Keratinocyte (primary cell): Measurements from ENCODE around the gene GLIS2. TPM values are rescaled to one million over a fixed set of nuclear protein-coding genes. Genes with fewer than 3 reads are reported as not detected.

Experiments used
- DNase-seq: peaks from one replicate; pipeline ENCODE4 v3.0.0-alpha.2; 2011; ENCODE audit warnings: low read depth, missing footprints, low spot score
- FAIRE-seq: peaks from 2 replicates; lab custom pipeline; 2011; peaks lifted over from hg19 to GRCh38; lab: Jason Lieb, UNC
- H2AFZ ChIP-seq: 2 replicates; pipeline ENCODE4 v1.6.0; 2012; ENCODE audit warnings: low read length, control low read depth, inconsistent platforms; ENCODE audit not compliant: control insufficient read depth
- H3K27ac ChIP-seq: 2 replicates; pipeline ENCODE4 v1.5.1; 2011; ENCODE audit warnings: low read length; ENCODE audit not compliant: control insufficient read depth, insufficient read depth
- H3K27me3 ChIP-seq: 3 replicates; pipeline ENCODE4 v1.6.0; 2011; ENCODE audit warnings: low read length; ENCODE audit not compliant: control insufficient read depth, insufficient read depth; ENCODE audit errors: extremely low read depth
- H3K36me3 ChIP-seq, 2 experiments: 2 replicates in 1 of 2; 3 replicates in 1 of 2; pipeline ENCODE4 v1.5.1; 2011; ENCODE audit warnings: low read length in 2 of 2, mild to moderate bottlenecking in 1 of 2; ENCODE audit not compliant: control insufficient read depth in 2 of 2, insufficient read depth in 2 of 2; ENCODE audit errors: extremely low read depth in 1 of 2
- H3K4me1 ChIP-seq: 3 replicates; pipeline ENCODE4 v1.5.1; 2011; ENCODE audit warnings: low read length; ENCODE audit not compliant: control insufficient read depth, insufficient read depth; ENCODE audit errors: extremely low read depth
- H3K4me2 ChIP-seq: 3 replicates; pipeline ENCODE4 v1.6.0; 2011; ENCODE audit warnings: low read depth, low read length; ENCODE audit not compliant: control insufficient read depth, insufficient read depth; ENCODE audit errors: extremely low read depth
- H3K4me3 ChIP-seq, 3 experiments: fragments of 200-600 bp in 1 of 3; sonication (generic) in 1 of 3; 2 replicates in 2 of 3; 3 replicates in 1 of 3; pipeline ENCODE4 v1.5.1; 2011 to 2016; ENCODE audit warnings: low read length in 3 of 3, mild to moderate bottlenecking in 3 of 3, control low read depth in 2 of 3, inconsistent platforms in 1 of 3, low read depth in 1 of 3, mixed read lengths in 1 of 3, mixed run types in 1 of 3, moderate library complexity in 1 of 3; ENCODE audit not compliant: control insufficient read depth in 2 of 3, insufficient read depth in 2 of 3; ENCODE audit errors: extremely low read depth in 1 of 3
- H3K79me2 ChIP-seq: 2 replicates; pipeline ENCODE4 v1.6.0; 2012; ENCODE audit warnings: low read length; ENCODE audit not compliant: control insufficient read depth, insufficient read depth
- H3K9ac ChIP-seq: 3 replicates; pipeline ENCODE4 v1.6.0; 2011; ENCODE audit warnings: low read length; ENCODE audit not compliant: control insufficient read depth, insufficient read depth; ENCODE audit errors: extremely low read depth
- H3K9me1 ChIP-seq: 3 replicates; pipeline ENCODE4 v1.6.0; 2011; ENCODE audit warnings: low read length; ENCODE audit not compliant: control insufficient read depth, insufficient read depth; ENCODE audit errors: extremely low read depth
- H3K9me3 ChIP-seq: 2 replicates; pipeline ENCODE4 v1.5.1; 2012; ENCODE audit warnings: low read depth, low read length; ENCODE audit not compliant: control insufficient read depth
- H4K20me1 ChIP-seq: 3 replicates; pipeline ENCODE4 v1.6.0; 2011; ENCODE audit warnings: low read length; ENCODE audit not compliant: control insufficient read depth, insufficient read depth; ENCODE audit errors: extremely low read depth
- CTCF ChIP-seq, 3 experiments: IDR thresholded peaks in 1 of 3; conservative IDR thresholded peaks in 1 of 3; optimal IDR thresholded peaks in 1 of 3; 2 replicates in 2 of 3; 3 replicates in 1 of 3; pipeline versions ENCODE3 to v1.5.1; 2011; ENCODE audit warnings: low read length in 3 of 3, mild to moderate bottlenecking in 3 of 3, moderate library complexity in 2 of 3, control low read depth in 1 of 3, inconsistent platforms in 1 of 3; ENCODE audit not compliant: insufficient read depth in 2 of 3; ENCODE audit errors: extremely low read depth in 1 of 3
- EZH2 ChIP-seq: IDR thresholded peaks from one replicate; pipeline ENCODE4 v1.6.1; 2012; ENCODE audit warnings: inconsistent platforms, mild to moderate bottlenecking, low read length, moderate library complexity
- dilution Hi-C: fragments of 300-500 bp; cut with MboI; formaldehyde crosslinking; loops from one replicate; pipeline ENCODE4 v1.7.0; 2020; ENCODE audit warnings: low sequenced_read_pairs; ENCODE audit not compliant: extremely low pct_ligation_motif_present
- polyA plus RNA-seq, 5 experiments: library from polyadenylated mRNA; depleted of rRNA in 3 of 5; stranded (reverse) in 3 of 5; stranded (forward) in 1 of 5; unstranded in 1 of 5; fragments of >200 nt; gene quantifications; 1 replicate in 1 of 5; 2 replicates in 3 of 5; 3 replicates in 1 of 5; pipeline versions ENCODE4 v1.2.1 to v1.2.3, GENCODE V29; 2011 to 2012; ENCODE audit warnings: missing spikeins in 2 of 5, low read depth in 1 of 5, low replicate concordance in 1 of 5

Gene GLIS2
- polyA plus RNA-seq, 1 donor (not counting 4 experiments of a cell fraction or from before 2014, with no cell fraction given): 0.63 TPM

GRCh38 chr16:4313563-4314531 is 2.0 kb upstream of the GLIS2 start:
- no peak overlapping the region for H2AFZ ChIP-seq
- H3K4me2 ChIP-seq: no peak overlapping the region
- peaks cover 2% of the 10 kb centered on the region for H3K9me1 ChIP-seq
- DNase-seq (no peak), FAIRE-seq (peak; percentile 48)
- H4K20me1 ChIP-seq: no peaks in the 10 kb centered on the region
- no peak for TF ChIP-seq EZH2
- TF ChIP-seq CTCF (optimal IDR thresholded peaks at IDR 0.05 in 1 of 3, IDR thresholded peaks at IDR 0.05 in 1 of 3, conservative IDR thresholded peaks at IDR 0.05 in 1 of 3; ENCODE audit: extremely low read depth in 1 of 3, insufficient read depth in 2 of 3, low read length in 3 of 3): peak; percentile 23 to 42 (median 38)
- peaks cover 7% of the 10 kb centered on the region for H3K27me3 ChIP-seq
- dilution Hi-C loops: no loop called here
- no peaks in the 10 kb centered on the region for H3K36me3 ChIP-seq
- no peak overlapping the region for H3K27ac ChIP-seq
- no peak overlapping the region for H3K9ac ChIP-seq
- H3K79me2 ChIP-seq: peaks cover 23% of the 10 kb centered on the region
- H3K4me1 ChIP-seq: peaks cover 30% of the 10 kb centered on the region
- no peaks in the 10 kb centered on the region for H3K9me3 ChIP-seq
- no peak overlapping the region for H3K4me3 ChIP-seq

- FAIRE-seq: peak; percentile 34
- H3K9me1 ChIP-seq: peaks cover 2% of the 10 kb centered on the region
- peak overlapping the region; percentile 56 for H3K9ac ChIP-seq
- no peak overlapping the region for H3K27ac ChIP-seq
- no peaks in the 10 kb centered on the region for H3K9me3 ChIP-seq
- dilution Hi-C loops: no loop called here
- TF ChIP-seq CTCF (optimal IDR thresholded peaks at IDR 0.05 in 1 of 3, IDR thresholded peaks at IDR 0.05 in 1 of 3, conservative IDR thresholded peaks at IDR 0.05 in 1 of 3; ENCODE audit: extremely low read depth in 1 of 3, insufficient read depth in 2 of 3, low read length in 3 of 3) (peak in 1 of 3 experiments; percentile 11), EZH2 (no peak)
- DNase-seq: no peak
- peaks cover 29% of the 10 kb centered on the region for H3K79me2 ChIP-seq
- H4K20me1 ChIP-seq: peaks cover 3% of the 10 kb centered on the region
- H2AFZ ChIP-seq: peak overlapping the region; percentile 60
- H3K36me3 ChIP-seq: no peaks in the 10 kb centered on the region
- H3K4me3 ChIP-seq: peak overlapping the region; percentile 36 to 64 (median 60)
- H3K4me2 ChIP-seq: peak overlapping the region; percentile 76
- peaks cover 31% of the 10 kb centered on the region for H3K4me1 ChIP-seq
- H3K27me3 ChIP-seq: peaks cover 7% of the 10 kb centered on the region
These were observed 1.2 kb upstream of the GLIS2 start for GRCh38 chr16:4314532-4315185.
